ENCODE data around the gene DCTN4. TPM values are rescaled to one million over a fixed set of nuclear protein-coding genes. Genes with fewer than 3 reads are reported as not detected.

Gene DCTN4
- total RNA-seq, 1 donor: 66.1 TPM

DNA sequence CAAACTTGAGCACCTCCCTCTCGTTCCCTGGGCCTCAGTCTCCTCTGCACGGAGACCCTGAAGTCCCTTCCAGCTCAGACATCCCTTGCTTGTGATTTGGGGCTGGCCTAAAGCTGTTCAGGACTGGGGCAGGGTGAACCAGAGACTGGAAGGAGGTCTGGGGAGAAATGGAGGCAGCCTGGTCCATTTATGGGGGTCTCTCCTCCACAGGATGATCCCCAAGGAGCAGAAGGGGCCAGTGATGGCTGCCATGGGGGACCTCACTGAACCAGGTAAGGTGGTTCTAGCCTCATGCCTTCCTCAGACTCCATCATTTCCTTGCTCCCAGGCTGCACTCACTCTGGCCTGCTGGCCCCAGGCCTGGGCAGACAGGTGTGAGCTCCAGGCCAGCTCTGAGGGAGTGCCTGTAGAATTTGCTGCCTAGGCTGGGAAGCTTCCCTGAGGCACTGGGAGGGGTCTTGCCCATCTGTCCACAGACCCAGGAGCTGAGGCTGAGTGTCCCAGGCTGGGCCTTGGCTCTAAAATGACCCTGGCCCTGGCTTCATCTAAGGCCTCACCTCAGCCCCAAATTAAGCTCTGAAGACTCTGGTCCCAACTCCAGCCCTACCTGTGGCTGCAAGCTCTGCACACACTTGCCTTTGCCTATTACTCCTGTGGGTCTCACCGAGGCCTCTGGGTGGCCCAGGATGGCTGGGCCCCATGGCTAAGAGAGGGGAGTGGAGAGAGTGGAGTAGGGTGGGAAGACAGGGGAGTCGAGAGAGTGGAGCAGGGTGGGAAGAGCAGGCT is 95.9 kb downstream of the DCTN4 start:
- H3K4me3 ChIP-seq (ENCODE audit: low read depth, low read length): no peak overlapping the region
- TF ChIP-seq, protein P1, sequence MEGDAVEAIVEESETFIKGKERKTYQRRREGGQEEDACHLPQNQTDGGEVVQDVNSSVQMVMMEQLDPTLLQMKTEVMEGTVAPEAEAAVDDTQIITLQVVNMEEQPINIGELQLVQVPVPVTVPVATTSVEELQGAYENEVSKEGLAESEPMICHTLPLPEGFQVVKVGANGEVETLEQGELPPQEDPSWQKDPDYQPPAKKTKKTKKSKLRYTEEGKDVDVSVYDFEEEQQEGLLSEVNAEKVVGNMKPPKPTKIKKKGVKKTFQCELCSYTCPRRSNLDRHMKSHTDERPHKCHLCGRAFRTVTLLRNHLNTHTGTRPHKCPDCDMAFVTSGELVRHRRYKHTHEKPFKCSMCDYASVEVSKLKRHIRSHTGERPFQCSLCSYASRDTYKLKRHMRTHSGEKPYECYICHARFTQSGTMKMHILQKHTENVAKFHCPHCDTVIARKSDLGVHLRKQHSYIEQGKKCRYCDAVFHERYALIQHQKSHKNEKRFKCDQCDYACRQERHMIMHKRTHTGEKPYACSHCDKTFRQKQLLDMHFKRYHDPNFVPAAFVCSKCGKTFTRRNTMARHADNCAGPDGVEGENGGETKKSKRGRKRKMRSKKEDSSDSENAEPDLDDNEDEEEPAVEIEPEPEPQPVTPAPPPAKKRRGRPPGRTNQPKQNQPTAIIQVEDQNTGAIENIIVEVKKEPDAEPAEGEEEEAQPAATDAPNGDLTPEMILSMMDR (IDR thresholded peaks at IDR 0.05; ENCODE audit: insufficient read depth, low read depth, low read length): no peak
- DNase-seq (ENCODE audit: low read depth): no peak

DNA sequence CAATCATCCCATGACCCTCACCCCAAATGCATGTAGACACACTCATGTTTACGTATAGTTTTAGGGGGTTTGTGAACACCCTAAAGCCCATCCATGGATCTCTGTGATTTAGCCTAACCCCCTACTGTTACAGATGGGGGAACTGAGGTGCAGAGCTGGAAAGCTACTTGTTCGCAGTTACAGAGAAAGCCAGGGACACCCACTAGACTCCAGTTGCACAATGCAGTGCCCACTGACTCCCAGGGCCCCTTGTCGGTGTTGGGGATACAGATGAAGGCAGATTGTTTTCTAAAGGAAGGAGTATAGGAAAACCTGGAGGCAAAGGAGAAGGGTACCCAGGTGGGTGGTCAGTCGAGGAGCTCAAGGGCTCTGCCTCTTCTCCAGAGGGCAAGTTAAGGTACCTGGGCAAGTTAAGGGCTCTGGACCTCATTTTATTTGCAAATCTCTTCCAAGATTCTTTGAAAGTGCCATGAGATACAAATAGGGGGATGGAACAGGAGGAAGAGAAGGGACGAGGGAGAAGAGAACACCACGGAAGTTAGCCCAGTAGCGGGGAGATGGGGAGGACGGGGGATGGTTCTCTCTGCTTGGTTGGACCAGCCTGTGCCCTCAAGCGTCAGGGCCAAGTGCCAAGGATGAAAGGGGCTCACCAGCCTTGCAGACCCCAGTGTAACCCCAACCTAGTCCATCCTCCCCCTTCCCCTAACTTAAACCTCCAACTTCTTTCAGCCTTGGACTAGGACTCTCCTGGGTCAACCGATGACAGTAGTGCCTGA is 96.8 kb downstream of the DCTN4 start:
- H3K4me3 ChIP-seq (ENCODE audit: low read depth, low read length): no peak overlapping the region
- DNase-seq (ENCODE audit: low read depth): no peak
- TF ChIP-seq, protein P1 (IDR thresholded peaks at IDR 0.05; ENCODE audit: insufficient read depth, low read depth, low read length): no peak

DNA sequence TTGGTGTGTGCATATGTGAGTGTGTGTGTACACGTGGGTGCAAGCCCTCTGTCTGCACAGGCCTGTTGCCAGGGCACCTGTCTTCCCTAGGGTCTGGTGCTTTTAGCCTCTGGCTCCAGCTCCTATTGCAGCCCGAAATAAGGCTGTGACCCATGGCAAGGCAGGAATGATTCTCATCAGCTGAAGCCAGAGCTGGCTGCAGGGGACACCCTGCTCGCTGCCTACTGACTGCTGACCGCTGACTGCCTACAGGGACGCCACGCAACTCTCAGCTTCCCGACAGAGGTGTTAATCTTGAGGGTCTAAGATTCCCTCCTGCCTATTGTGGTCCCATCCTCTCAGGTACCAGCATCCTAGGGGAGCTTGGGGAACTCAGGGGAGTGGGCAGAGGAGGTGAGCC is 97.7 kb downstream of the DCTN4 start, which contains the start of gene MYOZ3:
Gene MYOZ3 (plus strand): TSS at position 166 of the 400 bp plus-strand sequence. CDS start 1,691 bp downstream, outside the sequence.
- TF ChIP-seq, protein P1 (IDR thresholded peaks at IDR 0.05; ENCODE audit: insufficient read depth, low read depth, low read length): no peak

DNA sequence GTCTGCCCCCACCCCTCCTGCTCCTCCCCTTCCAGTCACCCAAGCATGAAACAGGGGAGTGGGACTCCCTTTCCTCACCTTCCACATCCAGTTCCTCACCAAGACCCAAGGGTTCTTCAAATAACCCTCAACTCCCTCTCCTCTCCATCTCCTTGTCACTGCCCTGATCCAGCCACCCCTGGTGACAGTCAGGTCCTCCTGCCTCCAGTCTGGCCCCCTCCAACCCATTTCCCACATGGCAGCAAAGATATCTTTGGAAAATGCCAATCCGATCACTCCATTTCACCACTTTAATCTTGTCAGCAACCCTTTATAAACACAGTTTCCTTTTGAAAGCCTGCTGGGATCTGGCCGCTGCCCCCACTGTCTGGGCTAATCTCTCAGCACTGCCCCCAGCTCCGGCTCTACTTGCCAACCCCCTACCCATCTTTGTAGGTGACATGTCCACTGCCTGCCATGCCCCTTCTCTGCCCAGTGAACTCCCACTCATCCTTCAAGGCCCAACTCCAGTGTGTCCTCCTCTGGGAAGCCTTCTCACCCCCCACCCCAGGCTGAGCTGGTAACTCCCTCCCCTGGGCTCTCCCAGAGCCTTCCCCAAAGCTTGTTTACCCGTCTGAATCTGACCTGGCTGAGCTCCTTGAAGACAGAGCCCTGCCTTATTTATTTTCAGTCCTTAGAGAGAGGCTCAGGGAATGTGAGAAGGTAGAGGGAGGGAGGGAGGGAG is 98.5 kb downstream of the DCTN4 start:
- no peak overlapping the region for H3K4me3 ChIP-seq (ENCODE audit: low read depth, low read length)
- DNase-seq (ENCODE audit: low read depth): no peak
- TF ChIP-seq, protein P1 (IDR thresholded peaks at IDR 0.05; ENCODE audit: insufficient read depth, low read depth, low read length): no peak

More for the DNA sequence above, 97.7 kb downstream of the DCTN4 start, which contains the start of gene MYOZ3:
- H3K4me3 ChIP-seq (ENCODE audit: low read depth, low read length): no peak within 1 kb of the TSS
- no peak for DNase-seq (ENCODE audit: low read depth)

DNA sequence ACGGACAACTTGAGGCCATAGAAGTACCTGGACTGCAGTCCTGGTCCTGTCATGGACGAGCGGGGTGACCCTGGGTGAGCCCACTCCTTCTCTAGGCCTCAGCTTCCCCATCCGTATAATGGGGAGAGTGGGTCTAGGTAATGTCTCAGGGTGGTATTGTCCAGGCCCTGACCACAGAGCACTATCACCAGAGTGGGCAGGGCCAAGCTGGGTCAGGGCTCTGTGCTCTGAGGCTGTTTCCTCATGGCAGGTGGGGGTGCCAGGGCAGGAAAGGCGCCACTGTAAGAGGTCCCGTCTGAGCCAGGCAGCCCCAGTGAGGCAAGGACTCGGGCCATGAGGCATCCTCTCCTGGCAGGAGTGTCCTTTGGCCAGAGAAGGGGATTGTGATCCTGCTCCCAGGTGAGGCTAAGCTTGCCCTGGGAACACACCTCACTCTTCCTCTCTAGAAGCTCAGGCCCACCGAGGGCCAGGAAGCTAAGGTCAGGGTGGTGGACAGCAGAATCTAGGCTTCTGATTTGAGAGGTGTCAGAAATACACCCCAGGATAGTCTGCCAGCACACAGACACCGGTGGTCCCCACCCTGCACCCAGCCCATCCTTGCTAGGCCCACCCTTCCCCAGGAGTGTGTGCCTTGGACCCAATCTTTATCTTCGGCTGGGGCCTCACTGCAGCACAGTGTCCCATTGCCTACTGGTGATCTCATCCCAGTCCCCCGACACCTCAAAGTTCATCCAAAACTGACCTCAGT is 99.3 kb downstream of the DCTN4 start:
- TF ChIP-seq, protein P1 (IDR thresholded peaks at IDR 0.05; ENCODE audit: insufficient read depth, low read depth, low read length): no peak
- no peak overlapping the region for H3K4me3 ChIP-seq (ENCODE audit: low read depth, low read length)
- no peak for DNase-seq (ENCODE audit: low read depth)

DNA sequence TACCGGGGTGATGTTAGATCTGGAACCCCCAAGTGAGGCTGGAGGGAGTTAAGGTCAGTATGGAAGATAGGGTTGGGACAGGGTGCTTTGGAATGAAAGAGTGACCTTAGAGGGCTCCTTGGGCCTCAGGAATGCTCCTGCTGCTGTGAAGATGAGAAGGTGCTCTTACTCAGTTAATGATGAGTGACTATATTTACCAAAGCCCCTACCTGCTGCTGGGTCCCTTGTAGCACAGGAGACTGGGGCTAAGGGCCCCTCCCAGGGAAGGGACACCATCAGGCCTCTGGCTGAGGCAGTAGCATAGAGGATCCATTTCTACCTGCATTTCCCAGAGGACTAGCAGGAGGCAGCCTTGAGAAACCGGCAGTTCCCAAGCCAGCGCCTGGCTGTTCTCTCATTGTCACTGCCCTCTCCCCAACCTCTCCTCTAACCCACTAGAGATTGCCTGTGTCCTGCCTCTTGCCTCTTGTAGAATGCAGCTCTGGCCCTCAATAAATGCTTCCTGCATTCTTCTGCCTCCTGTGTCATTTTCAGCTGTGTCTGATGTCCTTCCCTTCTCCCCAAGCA is 100.0 kb downstream of the DCTN4 start:
- TF ChIP-seq, protein P1 (IDR thresholded peaks at IDR 0.05; ENCODE audit: insufficient read depth, low read depth, low read length): no peak
- no peak for DNase-seq (ENCODE audit: low read depth)
- H3K4me3 ChIP-seq (ENCODE audit: low read depth, low read length): no peak overlapping the region
